SU-DHL-6 (cell line): ENCODE data around the gene COBLL1.

Experiments
- H2AFZ ChIP-seq: fragments of 200-600 bp; sonication (generic); 2 replicates; pipeline ENCODE4 v1.6.1; 2014; ENCODE audit warnings: low read depth, mild to moderate bottlenecking, moderate library complexity, mixed read lengths, antibody characterized with exemption, low read length; ENCODE audit not compliant: severe bottlenecking
- H3F3A ChIP-seq: fragments of 200-600 bp; shearing (Covaris generic); 2 replicates; pipeline ENCODE4 v1.6.0; 2016; ENCODE audit warnings: antibody characterized with exemption, mild to moderate bottlenecking; ENCODE audit not compliant: insufficient read depth
- H3K27ac ChIP-seq: fragments of 200-600 bp; sonication (generic); 2 replicates; pipeline ENCODE4 v1.5.1; 2016; ENCODE audit warnings: low read depth, mild to moderate bottlenecking, low read length, moderate library complexity, mixed read lengths
- H3K27me3 ChIP-seq: fragments of 200-600 bp; sonication (generic), shearing (Covaris generic); 2 replicates; pipeline ENCODE4 v1.6.0; 2014; ENCODE audit warnings: mild to moderate bottlenecking, low read length
- H3K36me3 ChIP-seq: fragments of 200-600 bp; sonication (generic); 2 replicates; pipeline ENCODE4 v1.6.1; 2014; ENCODE audit warnings: mild to moderate bottlenecking, low read length, mixed read lengths
- H3K4me2 ChIP-seq: fragments of 300-600, 200-600 bp; shearing (Covaris generic), sonication (generic); 2 replicates; pipeline ENCODE4 v1.6.0; 2014; ENCODE audit warnings: low read length, low read depth, mild to moderate bottlenecking; ENCODE audit not compliant: poor library complexity, severe bottlenecking
- H3K4me3 ChIP-seq: fragments of 200-600 bp; sonication (generic); 2 replicates; pipeline ENCODE4 v1.5.1; 2014; ENCODE audit warnings: antibody characterized with exemption, low read length, mild to moderate bottlenecking, mixed read lengths; ENCODE audit not compliant: insufficient read depth, poor library complexity, severe bottlenecking
- H3K79me2 ChIP-seq: fragments of 200-600 bp; sonication (generic); 2 replicates; pipeline ENCODE4 v1.6.1; 2014; ENCODE audit warnings: mild to moderate bottlenecking, low read length, moderate library complexity; ENCODE audit not compliant: insufficient read depth
- H3K9ac ChIP-seq: fragments of 200-600 bp; sonication (generic); 2 replicates; pipeline ENCODE4 v1.7.0; 2014; ENCODE audit warnings: mild to moderate bottlenecking, low read length
- H3K9me2 ChIP-seq: fragments of 200-600 bp; sonication (generic); replicated peaks from 2 replicates; pipeline ENCODE4 v1.6.1; 2014; ENCODE audit warnings: low read length; ENCODE audit not compliant: insufficient read depth
- H3K9me3 ChIP-seq: fragments of 200-600 bp; sonication (generic); 2 replicates; pipeline ENCODE4 v1.6.1; 2014; ENCODE audit warnings: low read length, mixed read lengths; ENCODE audit not compliant: insufficient read depth
- H4K20me1 ChIP-seq: fragments of 200-600 bp; sonication (generic); 2 replicates; pipeline ENCODE4 v1.6.1; 2014; ENCODE audit warnings: low read depth, mild to moderate bottlenecking, antibody characterized with exemption, low read length, moderate library complexity, mixed read lengths
- EZH2phosphoT487 ChIP-seq: fragments of 200-600 bp; sonication (generic), shearing (Covaris generic); conservative IDR thresholded peaks from 2 replicates; pipeline ENCODE4 v1.6.1; 2018; ENCODE audit warnings: mild to moderate bottlenecking, antibody characterized with exemption, low read length, moderate library complexity, mixed read lengths
- TF ChIP-seq, protein P1 (sequence below): fragments of 200-600 bp; sonication (generic); IDR thresholded peaks from one replicate; pipeline ENCODE4 v1.5.1; 2017; ENCODE audit warnings: antibody characterized with exemption, mild to moderate bottlenecking, low read length, moderate library complexity; ENCODE audit not compliant: insufficient read depth, poor library complexity, severe bottlenecking

Gene COBLL1

DNA sequence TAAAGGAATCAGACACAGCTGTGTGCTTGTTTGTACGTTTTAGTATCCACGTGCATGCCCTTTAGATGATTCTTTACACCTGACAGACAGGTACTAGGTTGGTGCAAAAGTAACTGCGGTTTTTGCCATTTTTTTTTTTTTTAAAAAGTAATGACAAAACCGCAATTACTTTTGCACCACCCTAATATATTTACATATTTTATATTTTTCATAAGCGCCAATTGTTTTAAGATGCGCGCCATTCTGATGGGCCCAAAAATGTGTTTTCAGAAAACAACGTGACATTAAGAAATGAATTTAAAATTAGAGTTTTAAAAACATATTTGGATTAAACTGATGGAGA, 972 bp upstream of the COBLL1 start:
- no peaks in the 10 kb centered on the region for H3K27me3 ChIP-seq
- H3K9ac ChIP-seq: no peak overlapping the region
- no peak overlapping the region for H3K4me3 ChIP-seq
- H3K27ac ChIP-seq: no peak overlapping the region
- no peak overlapping the region for H2AFZ ChIP-seq
- no peaks in the 10 kb centered on the region for H3K79me2 ChIP-seq
- peak overlapping the region; percentile 56 for H3K4me2 ChIP-seq
- H3K9me3 ChIP-seq: no peaks in the 10 kb centered on the region
- no peaks in the 10 kb centered on the region for H3K9me2 ChIP-seq
- no peaks in the 10 kb centered on the region for H4K20me1 ChIP-seq
- no peak for TF ChIP-seq EZH2phosphoT487
- TF ChIP-seq, protein P1, sequence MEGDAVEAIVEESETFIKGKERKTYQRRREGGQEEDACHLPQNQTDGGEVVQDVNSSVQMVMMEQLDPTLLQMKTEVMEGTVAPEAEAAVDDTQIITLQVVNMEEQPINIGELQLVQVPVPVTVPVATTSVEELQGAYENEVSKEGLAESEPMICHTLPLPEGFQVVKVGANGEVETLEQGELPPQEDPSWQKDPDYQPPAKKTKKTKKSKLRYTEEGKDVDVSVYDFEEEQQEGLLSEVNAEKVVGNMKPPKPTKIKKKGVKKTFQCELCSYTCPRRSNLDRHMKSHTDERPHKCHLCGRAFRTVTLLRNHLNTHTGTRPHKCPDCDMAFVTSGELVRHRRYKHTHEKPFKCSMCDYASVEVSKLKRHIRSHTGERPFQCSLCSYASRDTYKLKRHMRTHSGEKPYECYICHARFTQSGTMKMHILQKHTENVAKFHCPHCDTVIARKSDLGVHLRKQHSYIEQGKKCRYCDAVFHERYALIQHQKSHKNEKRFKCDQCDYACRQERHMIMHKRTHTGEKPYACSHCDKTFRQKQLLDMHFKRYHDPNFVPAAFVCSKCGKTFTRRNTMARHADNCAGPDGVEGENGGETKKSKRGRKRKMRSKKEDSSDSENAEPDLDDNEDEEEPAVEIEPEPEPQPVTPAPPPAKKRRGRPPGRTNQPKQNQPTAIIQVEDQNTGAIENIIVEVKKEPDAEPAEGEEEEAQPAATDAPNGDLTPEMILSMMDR: no peak
- H3K36me3 ChIP-seq: no peaks in the 10 kb centered on the region
- no peaks in the 10 kb centered on the region for H3F3A ChIP-seq

DNA sequence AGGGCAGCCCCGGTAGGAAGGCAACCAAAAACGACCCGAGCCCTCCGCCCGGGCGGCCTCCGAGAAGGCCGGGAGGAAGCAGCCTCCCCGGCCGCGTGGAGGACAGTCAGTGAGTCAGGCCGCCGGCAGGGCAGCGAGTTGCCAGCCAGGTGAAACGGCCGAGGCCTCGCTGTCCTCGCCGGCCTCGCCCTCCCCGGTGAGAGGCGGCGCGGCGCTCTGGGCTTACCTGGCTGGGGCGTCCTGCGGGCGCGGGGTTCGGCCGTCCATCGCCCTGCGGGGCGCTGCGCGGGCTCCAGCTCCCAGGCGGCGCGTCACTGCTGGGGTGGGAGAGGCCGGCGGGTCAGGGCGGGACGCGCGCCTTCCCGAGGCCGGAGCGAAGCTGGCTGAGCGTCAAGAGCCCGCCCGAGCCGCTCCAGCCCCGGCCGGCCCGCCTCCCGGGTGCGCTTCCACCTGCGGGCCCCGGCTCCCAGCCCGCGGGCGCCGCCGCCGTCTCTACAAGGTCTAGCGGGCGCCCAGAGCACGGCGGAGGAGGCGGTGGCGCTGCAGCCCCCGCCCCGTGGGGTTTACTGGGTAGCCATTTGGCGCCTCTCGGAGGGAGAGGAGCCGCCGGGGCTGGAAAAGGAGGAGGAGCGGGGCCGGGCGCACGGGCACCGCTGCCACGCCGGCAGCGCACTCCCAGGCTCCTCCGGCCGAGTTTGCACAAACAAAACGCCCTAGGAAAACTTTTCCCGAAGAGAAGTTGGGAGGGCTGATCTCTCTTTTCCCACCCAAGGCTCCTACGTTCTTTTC, 499 bp downstream of the COBLL1 start:
- Histone ChIP-seq H3K4me3 (peak overlapping the region; percentile 40), H3K36me3 (no peaks in the 10 kb centered on the region), H3K9me3 (no peaks in the 10 kb centered on the region), H3K9ac (peak overlapping the region; percentile 16; the same call in 1 of the 2 replicates), H3K79me2 (no peaks in the 10 kb centered on the region), H2AFZ (peak overlapping the region; percentile 64), H3K27ac (no peak overlapping the region), H3F3A (no peaks in the 10 kb centered on the region), H4K20me1 (no peaks in the 10 kb centered on the region), H3K4me2 (peak overlapping the region; percentile 56), H3K27me3 (no peaks in the 10 kb centered on the region), H3K9me2 (no peaks in the 10 kb centered on the region)
- TF ChIP-seq EZH2phosphoT487: no peak

DNA sequence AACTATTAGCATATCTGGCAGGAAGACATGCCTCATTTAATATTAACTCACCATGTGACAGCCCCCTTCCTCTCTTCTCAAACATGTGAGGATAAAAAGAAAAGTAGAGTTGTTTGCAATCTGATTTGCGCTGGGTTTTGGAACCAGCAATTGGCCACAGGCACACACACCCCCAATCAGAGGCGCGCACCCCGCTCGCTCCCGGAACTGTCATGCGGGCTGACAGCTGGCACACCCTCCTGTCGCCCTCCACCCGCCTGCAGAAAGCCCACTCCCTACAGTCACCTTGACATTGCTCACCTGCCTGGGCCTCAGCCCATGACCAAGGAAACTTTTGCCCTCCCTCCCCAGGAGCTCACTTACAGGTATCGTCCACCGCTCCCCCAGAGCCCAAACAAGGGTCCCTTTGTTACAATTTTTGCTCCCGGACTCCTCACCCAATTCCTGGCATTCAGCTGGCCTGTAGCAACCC, 1.1 kb downstream of the COBLL1 start:
- H2AFZ ChIP-seq: no peak overlapping the region
- H3K4me2 ChIP-seq: no peak overlapping the region
- H3K4me3 ChIP-seq: no peak overlapping the region
- no peaks in the 10 kb centered on the region for H3K36me3 ChIP-seq
- H3F3A ChIP-seq: no peaks in the 10 kb centered on the region
- no peaks in the 10 kb centered on the region for H3K9me3 ChIP-seq
- H3K9ac ChIP-seq: no peak overlapping the region
- no peak overlapping the region for H3K27ac ChIP-seq
- no peaks in the 10 kb centered on the region for H4K20me1 ChIP-seq
- TF ChIP-seq EZH2phosphoT487: 0 out of 2 replicates have a peak, but pooled peaks have one; percentile 31
- TF ChIP-seq, protein P1: no peak
- H3K79me2 ChIP-seq: no peaks in the 10 kb centered on the region
- no peaks in the 10 kb centered on the region for H3K9me2 ChIP-seq
- no peaks in the 10 kb centered on the region for H3K27me3 ChIP-seq

DNA sequence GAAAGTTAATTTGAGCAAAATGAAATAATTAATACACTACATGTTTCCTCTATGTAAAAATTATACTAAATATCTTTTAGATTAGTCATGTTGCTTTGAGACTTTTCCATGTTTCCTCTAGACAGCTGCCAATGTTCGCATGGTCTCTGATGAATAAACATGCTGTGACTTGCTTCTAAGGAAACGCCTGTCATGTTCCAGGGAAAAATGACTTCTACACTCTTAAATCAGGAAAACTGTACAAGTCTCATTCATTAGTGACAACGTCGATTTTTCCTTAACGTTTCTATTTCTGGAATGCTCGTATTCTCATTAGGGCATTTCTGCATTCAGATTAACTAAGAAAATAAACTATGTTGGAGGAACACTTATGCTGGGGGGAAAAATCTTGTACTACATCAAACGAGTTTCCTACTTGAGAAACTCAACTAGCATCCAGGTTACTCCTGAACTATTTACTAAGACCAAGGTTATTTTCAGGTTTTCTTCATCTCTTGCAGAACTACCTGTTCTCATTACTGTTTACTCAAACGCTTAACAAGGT, 1.6 kb downstream of the COBLL1 start:
- H3K4me2 ChIP-seq: no peak overlapping the region
- H3K36me3 ChIP-seq: no peaks in the 10 kb centered on the region
- no peaks in the 10 kb centered on the region for H3K79me2 ChIP-seq
- no peaks in the 10 kb centered on the region for H4K20me1 ChIP-seq
- no peaks in the 10 kb centered on the region for H3K9me2 ChIP-seq
- no peak overlapping the region for H3K4me3 ChIP-seq
- no peaks in the 10 kb centered on the region for H3K9me3 ChIP-seq
- no peak for TF ChIP-seq EZH2phosphoT487
- TF ChIP-seq, protein P1: no peak
- no peak overlapping the region for H2AFZ ChIP-seq
- no peaks in the 10 kb centered on the region for H3F3A ChIP-seq
- no peaks in the 10 kb centered on the region for H3K27me3 ChIP-seq
- no peak overlapping the region for H3K9ac ChIP-seq
- no peak overlapping the region for H3K27ac ChIP-seq
